ENCODE data around the gene ACTR3C.

Gene ACTR3C

GRCh38 chr7:150345012-150345411, 21.7 kb upstream of the ACTR3C start:
- no peak overlapping the region for H3K4me3 ChIP-seq (ENCODE audit: low read length)
- peaks cover 8% of the 10 kb centered on the region for H3K36me3 ChIP-seq (replicated peaks; ENCODE audit: low read depth, low read length)
- H3K27ac ChIP-seq (ENCODE audit: low read length) = no peak overlapping the region
- no peak overlapping the region for H3K4me2 ChIP-seq (ENCODE audit: low read length)
- TF ChIP-seq CTCF (IDR thresholded peaks at IDR 0.05; ENCODE audit: low read depth, low read length) = no peak
- no peak for TF ChIP-seq EZH2phosphoT487 (IDR thresholded peaks at IDR 0.05; ENCODE audit: low read depth)
- 0 out of 2 replicates have a peak, but pooled peaks cover 5% of the 10 kb centered on the region for H3K4me1 ChIP-seq (ENCODE audit: low read length)
- no peaks in the 10 kb centered on the region for H4K20me1 ChIP-seq (ENCODE audit: insufficient read depth, low read length)
- peaks cover 11% of the 10 kb centered on the region for H3K9me3 ChIP-seq (ENCODE audit: insufficient read depth, low read length)
- no peak overlapping the region for H3K9ac ChIP-seq (ENCODE audit: low read length)
- H3K79me2 ChIP-seq (ENCODE audit: low read length) = no peaks in the 10 kb centered on the region
- no peaks in the 10 kb centered on the region for H3K27me3 ChIP-seq (ENCODE audit: low read depth, low read length)
- H2AFZ ChIP-seq (ENCODE audit: low read depth, low read length) = no peak overlapping the region

- Histone ChIP-seq H3K9me3 (ENCODE audit: insufficient read depth, low read length) (peaks cover 11% of the 10 kb centered on the region), H3K79me2 (ENCODE audit: low read length) (no peaks in the 10 kb centered on the region), H3K4me2 (ENCODE audit: low read length) (no peak overlapping the region), H3K4me1 (ENCODE audit: low read length) (0 out of 2 replicates have a peak, but pooled peaks cover 5% of the 10 kb centered on the region), H4K20me1 (ENCODE audit: insufficient read depth, low read length) (no peaks in the 10 kb centered on the region), H3K27ac (ENCODE audit: low read length) (no peak overlapping the region), H3K36me3 (replicated peaks; ENCODE audit: low read depth, low read length) (peaks cover 8% of the 10 kb centered on the region), H3K4me3 (ENCODE audit: low read length) (no peak overlapping the region), H3K9ac (ENCODE audit: low read length) (no peak overlapping the region), H3K27me3 (ENCODE audit: low read depth, low read length) (no peaks in the 10 kb centered on the region), H2AFZ (ENCODE audit: low read depth, low read length) (no peak overlapping the region)
- TF ChIP-seq EZH2phosphoT487 (IDR thresholded peaks at IDR 0.05; ENCODE audit: low read depth) = no peak
- TF ChIP-seq CTCF (IDR thresholded peaks at IDR 0.05; ENCODE audit: low read depth, low read length) = no peak
These were observed 21.0 kb upstream of the ACTR3C start for GRCh38 chr7:150344299-150344698.

GRCh38 chr7:150343225-150343624, 19.9 kb upstream of the ACTR3C start:
- H3K4me3 ChIP-seq (ENCODE audit: low read length) = no peak overlapping the region
- H3K4me1 ChIP-seq (ENCODE audit: low read length) = no peaks in the 10 kb centered on the region
- no peak overlapping the region for H3K27ac ChIP-seq (ENCODE audit: low read length)
- no peak overlapping the region for H3K9ac ChIP-seq (ENCODE audit: low read length)
- TF ChIP-seq EZH2phosphoT487 (IDR thresholded peaks at IDR 0.05; ENCODE audit: low read depth) (no peak), CTCF (IDR thresholded peaks at IDR 0.05; ENCODE audit: low read depth, low read length) (no peak)
- H3K79me2 ChIP-seq (ENCODE audit: low read length) = no peaks in the 10 kb centered on the region
- H4K20me1 ChIP-seq (ENCODE audit: insufficient read depth, low read length) = no peaks in the 10 kb centered on the region
- H3K9me3 ChIP-seq (ENCODE audit: insufficient read depth, low read length) = peaks cover 11% of the 10 kb centered on the region
- no peak overlapping the region for H2AFZ ChIP-seq (ENCODE audit: low read depth, low read length)
- H3K4me2 ChIP-seq (ENCODE audit: low read length) = no peak overlapping the region
- H3K36me3 ChIP-seq (replicated peaks; ENCODE audit: low read depth, low read length) = peaks cover 8% of the 10 kb centered on the region
- no peaks in the 10 kb centered on the region for H3K27me3 ChIP-seq (ENCODE audit: low read depth, low read length)

- H3K36me3 ChIP-seq (replicated peaks; ENCODE audit: low read depth, low read length) = peaks cover 8% of the 10 kb centered on the region
- H3K4me3 ChIP-seq (ENCODE audit: low read length) = no peak overlapping the region
- no peak overlapping the region for H3K9ac ChIP-seq (ENCODE audit: low read length)
- no peaks in the 10 kb centered on the region for H3K79me2 ChIP-seq (ENCODE audit: low read length)
- no peaks in the 10 kb centered on the region for H3K27me3 ChIP-seq (ENCODE audit: low read depth, low read length)
- H2AFZ ChIP-seq (ENCODE audit: low read depth, low read length) = no peak overlapping the region
- H3K4me1 ChIP-seq (ENCODE audit: low read length) = no peaks in the 10 kb centered on the region
- H3K9me3 ChIP-seq (ENCODE audit: insufficient read depth, low read length) = peaks cover 11% of the 10 kb centered on the region
- H3K4me2 ChIP-seq (ENCODE audit: low read length) = no peak overlapping the region
- no peaks in the 10 kb centered on the region for H4K20me1 ChIP-seq (ENCODE audit: insufficient read depth, low read length)
- H3K27ac ChIP-seq (ENCODE audit: low read length) = no peak overlapping the region
- no peak for TF ChIP-seq CTCF (IDR thresholded peaks at IDR 0.05; ENCODE audit: low read depth, low read length)
These were observed 18.7 kb upstream of the ACTR3C start for GRCh38 chr7:150342121-150342408.
